Caco-2 (cell line): ENCODE data around the gene GALR3. TPM values are rescaled to one million over a fixed set of nuclear protein-coding genes. Genes with fewer than 3 reads are reported as not detected.
"Not testable (repeated sequence)": the region's sequence is repeated elsewhere in the genome, so short reads cannot be mapped to it uniquely, and the experiment has no call there.

Experiments
- BruUV-seq: library from RNA; stranded (reverse); fragments of 400-500 nt; replicated peaks from 2 replicates; lab custom pipeline; 2021; lab: Mats Ljungman, UMichigan
- CTCF ChIA-PET: fragments of 300-600 bp; sonication (Branson Sonifier 250); formaldehyde crosslinking; loops from one replicate; lab custom pipeline; 2022; ENCODE audit warnings: antibody characterized with exemption; lab: Charles Lee
- POLR2A ChIA-PET: fragments of 300-600 bp; sonication (Branson Sonifier 250); formaldehyde crosslinking; loops from one replicate; lab custom pipeline; 2022; ENCODE audit warnings: antibody characterized with exemption; lab: Charles Lee
- DNase-seq, 2 experiments: peaks; one replicate each; pipeline versions ENCODE4 v3.0.0 to v3.0.0-alpha.2; 2020 to 2022
- H3K27me3 ChIP-seq: replicated peaks from 2 replicates; pipeline ENCODE4 v1.6.0; 2011; ENCODE audit warnings: low read length; ENCODE audit not compliant: control insufficient read depth, insufficient read depth
- H3K36me3 ChIP-seq: 2 replicates; pipeline ENCODE4 v1.5.1; 2011; ENCODE audit warnings: low read length; ENCODE audit not compliant: control insufficient read depth, insufficient read depth
- H3K4me1 ChIP-seq: fragments of 250-450 bp; sonication (Bioruptor Pico); 2 replicates; pipeline ENCODE4 v1.5.1; 2020; ENCODE audit warnings: mild to moderate bottlenecking
- H3K4me3 ChIP-seq: 2 replicates; pipeline ENCODE4 v1.5.1; 2011; ENCODE audit warnings: low read depth, mild to moderate bottlenecking, control low read depth, low read length
- H3K9me3 ChIP-seq: fragments of 250-450 bp; sonication (Bioruptor Pico); 2 replicates; pipeline ENCODE4 v1.5.1; 2020; ENCODE audit warnings: mild to moderate bottlenecking, moderate library complexity
- H3K27ac Mint-ChIP-seq: one replicate; pipeline ENCODE4 v1.8.0; 2022; ENCODE audit warnings: mixed read lengths; ENCODE audit not compliant: unreplicated experiment
- H3K27me3 Mint-ChIP-seq: one replicate; pipeline ENCODE4 v1.8.0; 2022; ENCODE audit warnings: mixed read lengths; ENCODE audit not compliant: insufficient read depth, unreplicated experiment
- H3K36me3 Mint-ChIP-seq: one replicate; pipeline ENCODE4 v1.8.0; 2022; ENCODE audit warnings: mild to moderate bottlenecking, mixed read lengths; ENCODE audit not compliant: insufficient read depth, unreplicated experiment
- H3K4me1 Mint-ChIP-seq: one replicate; pipeline ENCODE4 v1.8.0; 2022; ENCODE audit warnings: low read depth, mixed read lengths; ENCODE audit not compliant: unreplicated experiment
- H3K4me3 Mint-ChIP-seq: one replicate; pipeline ENCODE4 v1.8.0; 2022; ENCODE audit warnings: mild to moderate bottlenecking, moderate library complexity, mixed read lengths; ENCODE audit not compliant: unreplicated experiment
- H3K9me3 Mint-ChIP-seq: one replicate; pipeline ENCODE4 v1.8.0; 2022; ENCODE audit warnings: mixed read lengths; ENCODE audit not compliant: unreplicated experiment
- intact Hi-C: fragments of 100-400 bp; cut with micrococcal nuclease; formaldehyde crosslinking; loops from one replicate; pipeline ENCODE4 v1.10.0; 2022; ENCODE audit not compliant: unreplicated experiment
- total RNA-seq: library from RNA; stranded (reverse); gene quantifications from 2 replicates; pipeline ENCODE4 v1.2.3, GENCODE V29; 2022
- TF ChIP-seq, protein P1 (sequence below), 2 experiments: fragments of 200-600 bp in 1 of 2; IDR thresholded peaks; 1 replicate in 1 of 2; 2 replicates in 1 of 2; pipeline versions ENCODE4 v1.5.1 to v1.8.0; 2011 to 2022; ENCODE audit warnings: antibody characterized with exemption in 1 of 2, control low read depth in 1 of 2, inconsistent platforms in 1 of 2, low read depth in 1 of 2, low read length in 1 of 2, mild to moderate bottlenecking in 1 of 2, moderate library complexity in 1 of 2; ENCODE audit not compliant: insufficient read depth in 1 of 2, severe bottlenecking in 1 of 2, unreplicated experiment in 1 of 2

GALR3 gene
- total RNA-seq, 1 experiment from 2014 or later = 0.27 TPM

DNA sequence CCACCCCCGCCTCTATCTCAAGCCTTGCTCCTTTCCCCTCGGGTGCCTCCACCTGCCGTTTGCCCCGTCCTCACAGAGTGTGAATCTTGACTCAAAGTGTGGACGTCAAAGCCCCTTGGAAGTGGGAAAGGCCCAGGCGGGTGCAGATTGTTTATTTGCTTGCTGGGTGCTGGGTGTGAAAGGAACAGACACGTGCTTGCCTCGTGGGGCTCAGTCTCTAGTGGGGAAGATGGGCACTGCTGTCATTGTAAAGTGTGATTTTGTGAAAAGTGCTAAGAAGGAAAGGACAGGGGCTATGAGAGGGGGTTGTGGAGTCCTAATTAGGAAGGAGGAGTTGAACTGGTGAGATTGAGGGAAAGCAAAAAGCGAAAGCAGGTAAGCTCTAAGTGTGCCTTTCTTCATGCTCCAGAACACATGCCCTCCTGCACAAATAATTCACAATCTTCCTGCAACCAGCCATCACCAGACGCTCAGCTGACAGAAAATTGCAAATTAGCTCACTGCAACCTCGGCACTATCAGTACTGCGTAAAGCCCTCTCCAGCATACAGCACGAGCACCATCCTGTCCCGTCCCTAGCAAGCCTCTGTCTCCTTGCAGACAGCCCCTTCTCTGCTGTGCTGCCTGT lies 25.2 kb upstream of the GALR3 start:
- no peak overlapping the region for H3K4me3 Mint-ChIP-seq
- ChIA-PET POLR2A (no interaction called here), CTCF (no interaction called here)
- H3K27me3 ChIP-seq = no peaks in the 10 kb centered on the region
- no peaks in the 10 kb centered on the region for H3K27me3 Mint-ChIP-seq
- TF ChIP-seq, protein P1, sequence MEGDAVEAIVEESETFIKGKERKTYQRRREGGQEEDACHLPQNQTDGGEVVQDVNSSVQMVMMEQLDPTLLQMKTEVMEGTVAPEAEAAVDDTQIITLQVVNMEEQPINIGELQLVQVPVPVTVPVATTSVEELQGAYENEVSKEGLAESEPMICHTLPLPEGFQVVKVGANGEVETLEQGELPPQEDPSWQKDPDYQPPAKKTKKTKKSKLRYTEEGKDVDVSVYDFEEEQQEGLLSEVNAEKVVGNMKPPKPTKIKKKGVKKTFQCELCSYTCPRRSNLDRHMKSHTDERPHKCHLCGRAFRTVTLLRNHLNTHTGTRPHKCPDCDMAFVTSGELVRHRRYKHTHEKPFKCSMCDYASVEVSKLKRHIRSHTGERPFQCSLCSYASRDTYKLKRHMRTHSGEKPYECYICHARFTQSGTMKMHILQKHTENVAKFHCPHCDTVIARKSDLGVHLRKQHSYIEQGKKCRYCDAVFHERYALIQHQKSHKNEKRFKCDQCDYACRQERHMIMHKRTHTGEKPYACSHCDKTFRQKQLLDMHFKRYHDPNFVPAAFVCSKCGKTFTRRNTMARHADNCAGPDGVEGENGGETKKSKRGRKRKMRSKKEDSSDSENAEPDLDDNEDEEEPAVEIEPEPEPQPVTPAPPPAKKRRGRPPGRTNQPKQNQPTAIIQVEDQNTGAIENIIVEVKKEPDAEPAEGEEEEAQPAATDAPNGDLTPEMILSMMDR (IDR thresholded peaks at IDR 0.05; ENCODE audit: insufficient read depth in 1 of 2, low read depth in 1 of 2, low read length in 1 of 2, severe bottlenecking in 1 of 2, unreplicated experiment in 1 of 2) = no peak
- no peaks in the 10 kb centered on the region for H3K9me3 ChIP-seq
- H3K4me3 ChIP-seq = no peak overlapping the region
- intact Hi-C loops = no loop called here
- DNase-seq = no peak
- peaks cover 5% of the 10 kb centered on the region for H3K36me3 Mint-ChIP-seq
- peaks cover 4% of the 10 kb centered on the region for H3K4me1 Mint-ChIP-seq
- BruUV-seq = no TSS peak
- no peak overlapping the region for H3K27ac Mint-ChIP-seq
- H3K4me1 ChIP-seq = peaks cover 10% of the 10 kb centered on the region
- no peaks in the 10 kb centered on the region for H3K9me3 Mint-ChIP-seq
- H3K36me3 ChIP-seq = no peaks in the 10 kb centered on the region

DNA sequence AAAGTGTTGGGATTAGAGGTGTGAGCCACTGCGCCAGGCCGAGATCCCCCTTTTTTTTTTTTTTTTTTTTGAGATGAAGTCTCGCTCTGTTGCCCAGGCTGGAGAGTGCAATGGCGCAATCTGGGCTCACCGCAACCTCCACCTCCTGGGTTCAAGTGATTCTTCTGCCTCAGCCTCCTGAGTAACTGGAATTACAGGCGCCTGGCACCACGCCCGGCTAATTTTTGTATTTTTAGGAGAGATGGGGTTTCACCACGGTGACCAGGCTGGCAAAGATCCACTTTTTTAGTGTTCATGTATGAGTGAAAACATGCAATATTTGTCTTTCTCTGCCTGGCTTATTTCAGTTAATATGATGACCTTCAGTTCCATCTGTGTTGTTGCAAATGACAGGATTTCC lies 23.2 kb upstream of the GALR3 start:
- CTCF ChIA-PET, H3K9me3 ChIP-seq, H3K9me3 Mint-ChIP-seq, H3K4me3 Mint-ChIP-seq, BruUV-seq, H3K36me3 ChIP-seq, H3K27me3 Mint-ChIP-seq, H3K4me3 ChIP-seq, H3K27me3 ChIP-seq, POLR2A ChIA-PET, DNase-seq, H3K27ac Mint-ChIP-seq: not testable (repeated sequence)
- Mint-ChIP-seq H3K36me3 (peaks cover 25% of the 10 kb centered on the region), H3K4me1 (peaks cover 12% of the 10 kb centered on the region)
- H3K4me1 ChIP-seq = peaks cover 24% of the 10 kb centered on the region
- intact Hi-C loops = loop anchor here (5.0 to 10.0 kb wide), 2 partner anchors 53 to 155 kb away; partner anchors contain the start of genes C22orf23 and POLR2F

GRCh38 chr22:37801946-37802309 lies 21.3 kb upstream of the GALR3 start:
- TF ChIP-seq, protein P1 (IDR thresholded peaks at IDR 0.05; ENCODE audit: insufficient read depth in 1 of 2, low read depth in 1 of 2, low read length in 1 of 2, severe bottlenecking in 1 of 2, unreplicated experiment in 1 of 2) = no peak
- CTCF ChIA-PET = no interaction called here
- no peaks in the 10 kb centered on the region for H3K27me3 ChIP-seq
- peak overlapping the region; percentile 46 for H3K4me3 ChIP-seq
- peaks cover 13% of the 10 kb centered on the region for H3K4me1 ChIP-seq
- no peak for DNase-seq
- H3K9me3 ChIP-seq = no peaks in the 10 kb centered on the region
- POLR2A ChIA-PET = interaction anchor here (0.7 kb wide), 1 partner anchor 195 kb away, joined by 4 read pairs; no protein-coding TSS in a partner anchor
- H3K4me3 Mint-ChIP-seq = peak overlapping the region; percentile 90
- intact Hi-C loops = loop anchor here (2.0 to 10.0 kb wide), 3 partner anchors 17 to 153 kb away; partner anchors contain the start of genes C22orf23 and POLR2F
- no TSS peak for BruUV-seq
- no peaks in the 10 kb centered on the region for H3K27me3 Mint-ChIP-seq
- H3K36me3 Mint-ChIP-seq = peaks cover 44% of the 10 kb centered on the region
- no peak overlapping the region for H3K27ac Mint-ChIP-seq
- no peaks in the 10 kb centered on the region for H3K36me3 ChIP-seq
- no peaks in the 10 kb centered on the region for H3K9me3 Mint-ChIP-seq
- H3K4me1 Mint-ChIP-seq = peaks cover 25% of the 10 kb centered on the region
